ENCODE data around the gene FUCA2. TPM values are rescaled to one million over a fixed set of nuclear protein-coding genes. Genes with fewer than 3 reads are reported as not detected.

FUCA2 gene
- total RNA-seq, 5 donors from 2014 or later (not counting 1 experiment from before 2014, with no cell fraction given): 4.6 to 9.0 (median 7.1) TPM

DNA sequence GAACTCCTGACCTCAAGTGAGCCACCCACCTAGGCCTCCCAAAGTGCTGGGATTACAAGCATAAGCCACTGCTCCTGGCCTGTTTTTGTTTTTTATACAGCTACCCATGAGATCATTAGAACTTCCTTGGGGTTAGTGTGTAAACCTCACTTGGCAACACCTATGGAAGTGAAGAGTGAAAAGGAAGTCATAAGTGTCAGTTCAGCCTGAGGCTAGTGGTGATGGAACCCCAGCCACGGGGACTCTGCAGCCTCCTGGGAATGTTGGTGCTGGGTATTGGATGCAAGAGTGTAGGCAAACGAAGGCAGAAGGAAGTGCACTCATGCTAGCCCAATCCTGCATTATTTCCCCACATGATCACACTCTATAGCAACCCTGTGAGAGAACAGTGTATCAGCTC lies 33.6 kb upstream of the FUCA2 start:
- Histone ChIP-seq H3K9me3 (no peaks in the 10 kb centered on the region), H3K27me3 (replicated peaks in 1 of 2; ENCODE audit: control insufficient read depth in 2 of 2, extremely low read depth in 1 of 2, insufficient read depth in 2 of 2, low read length in 1 of 2) (no peaks in the 10 kb centered on the region), H3K27ac (ENCODE audit: low read length) (peak overlapping the region; percentile 78), H3K36me3 (ENCODE audit: control insufficient read depth in 2 of 2, extremely low read depth in 1 of 2, insufficient read depth in 1 of 2, low read length in 1 of 2) (no peaks in the 10 kb centered on the region), H3K4me3 (ENCODE audit: control insufficient read depth in 1 of 2, extremely low read depth in 1 of 2, low read length in 1 of 2) (no peak overlapping the region), H3K4me1 (ENCODE audit: control insufficient read depth in 1 of 2, extremely low read depth in 1 of 2, insufficient read depth in 2 of 2, low read length in 2 of 2) (peaks cover 18 to 70% of the 10 kb centered on the region in 2 experiments)
- H3K4me3 Mint-ChIP-seq: peak overlapping the region; percentile 52 to 77 (median 66)
- DNase-seq (peak in 1 of 35 experiments; percentile 35), ATAC-seq (replicated peaks in 1 of 4) (peak in 1 of 4 experiments; percentile 16)
- H3K9me3 Mint-ChIP-seq: no peaks in the 10 kb centered on the region
- peak overlapping the region; percentile 97 to 98 for H3K27ac Mint-ChIP-seq
- no CpG with 5 or more reads among the region's 2 CpGs for WGBS (ENCODE audit: insufficient coverage)
- CTCF ChIA-PET: interaction anchor here in 1 of 2 donors (0.8 to 2.7 kb wide), 3 partner anchors 10 to 32 kb away, joined by 3 to 12 read pairs (median 3); no protein-coding TSS in a partner anchor
- H3K4me1 Mint-ChIP-seq: peaks cover 79 to 94% (median 87%) of the 10 kb centered on the region in 3 donors
- peaks cover 7% of the 10 kb centered on the region for H3K36me3 Mint-ChIP-seq
- POLR2A ChIA-PET: interaction anchor here (0.7 to 2.4 kb wide), 2 partner anchors 9 to 10 kb away, joined by 3 to 11 read pairs; no protein-coding TSS in a partner anchor
- no peaks in the 10 kb centered on the region for H3K27me3 Mint-ChIP-seq

- Mint-ChIP-seq H3K9me3 (no peaks in the 10 kb centered on the region), H3K4me3 (peak overlapping the region in 2 of 3 donors; percentile 23 to 42), H3K27ac (peak overlapping the region; percentile 97 to 98), H3K4me1 (peaks cover 79 to 94% (median 86%) of the 10 kb centered on the region in 3 donors), H3K27me3 (no peaks in the 10 kb centered on the region), H3K36me3 (peaks cover 7% of the 10 kb centered on the region)
- ATAC-seq (replicated peaks in 1 of 4): peak in 1 of 4 experiments; percentile 28
- no peaks in the 10 kb centered on the region for H3K36me3 ChIP-seq (ENCODE audit: control insufficient read depth in 2 of 2, extremely low read depth in 1 of 2, insufficient read depth in 1 of 2, low read length in 1 of 2)
- ChIA-PET CTCF (interaction anchor here in 1 of 2 donors (0.8 to 2.7 kb wide), 2 partner anchors 9 to 31 kb away, joined by 3 to 12 read pairs; no protein-coding TSS in a partner anchor), POLR2A (no interaction called here)
- H3K27me3 ChIP-seq (replicated peaks in 1 of 2; ENCODE audit: control insufficient read depth in 2 of 2, extremely low read depth in 1 of 2, insufficient read depth in 2 of 2, low read length in 1 of 2): no peaks in the 10 kb centered on the region
- peak overlapping the region; percentile 78 for H3K27ac ChIP-seq (ENCODE audit: low read length)
- H3K4me1 ChIP-seq (ENCODE audit: control insufficient read depth in 1 of 2, extremely low read depth in 1 of 2, insufficient read depth in 2 of 2, low read length in 2 of 2): peaks cover 15 to 72% of the 10 kb centered on the region in 2 experiments
- DNase-seq: peak in 1 of 35 experiments; percentile 28
- no peaks in the 10 kb centered on the region for H3K9me3 ChIP-seq
- WGBS (ENCODE audit: insufficient coverage): no CpG with 5 or more reads among the region's 4 CpGs
- no peak overlapping the region for H3K4me3 ChIP-seq (ENCODE audit: control insufficient read depth in 1 of 2, extremely low read depth in 1 of 2, low read length in 1 of 2)
These were observed 32.6 kb upstream of the FUCA2 start for GRCh38 chr6:143544011-143544696.

- DNase-seq (no peak), ATAC-seq (replicated peaks in 1 of 4) (no peak)
- Mint-ChIP-seq H3K9me3 (no peaks in the 10 kb centered on the region), H3K27me3 (no peaks in the 10 kb centered on the region), H3K36me3 (peaks cover 7% of the 10 kb centered on the region), H3K4me3 (peak overlapping the region in 2 of 3 donors; percentile 0 to 6), H3K4me1 (peaks cover 78 to 94% (median 86%) of the 10 kb centered on the region in 3 donors), H3K27ac (peak overlapping the region; percentile 76 to 90)
- peaks cover 14 to 67% of the 10 kb centered on the region in 2 experiments for H3K4me1 ChIP-seq (ENCODE audit: control insufficient read depth in 1 of 2, extremely low read depth in 1 of 2, insufficient read depth in 2 of 2, low read length in 2 of 2)
- H3K27ac ChIP-seq (ENCODE audit: low read length): peak overlapping the region; percentile 78
- ChIA-PET POLR2A (interaction anchor here (0.6 kb wide), 2 partner anchors 14 to 733 kb away, joined by 3 to 5 read pairs; no protein-coding TSS in a partner anchor), CTCF (interaction anchor here (0.6 to 1.4 kb wide), 4 partner anchors 32 to 397 kb away, joined by 3 to 5 read pairs (median 3); partner anchors contain the start of gene LTV1 (in 1 of the 2))
- H3K36me3 ChIP-seq (ENCODE audit: control insufficient read depth in 2 of 2, extremely low read depth in 1 of 2, insufficient read depth in 1 of 2, low read length in 1 of 2): no peaks in the 10 kb centered on the region
- 67% methylated on average over 1 of the region's 1 CpG for WGBS (ENCODE audit: insufficient coverage)
- H3K4me3 ChIP-seq (ENCODE audit: control insufficient read depth in 1 of 2, extremely low read depth in 1 of 2, low read length in 1 of 2): no peak overlapping the region
- no peaks in the 10 kb centered on the region for H3K9me3 ChIP-seq
- no peaks in the 10 kb centered on the region for H3K27me3 ChIP-seq (replicated peaks in 1 of 2; ENCODE audit: control insufficient read depth in 2 of 2, extremely low read depth in 1 of 2, insufficient read depth in 2 of 2, low read length in 1 of 2)
These were observed 31.9 kb upstream of the FUCA2 start for GRCh38 chr6:143543435-143543834.

- no peak for DNase-seq
- POLR2A ChIA-PET: interaction anchor here in 1 of 2 donors (0.6 kb wide), 1 partner anchor 92 kb away, joined by 3 read pairs; the partner anchor contains the start of genes ADAT2 and PEX3
- peak overlapping the region; percentile 78 for H3K27ac ChIP-seq (ENCODE audit: low read length)
- H3K4me3 ChIP-seq (ENCODE audit: control insufficient read depth in 1 of 2, extremely low read depth in 1 of 2, low read length in 1 of 2): no peak overlapping the region
- CTCF ChIA-PET: interaction anchor here in 1 of 2 donors (0.9 to 1.4 kb wide), 3 partner anchors 32 to 300 kb away, joined by 3 to 5 read pairs (median 3); partner anchors contain the start of gene LTV1
- no peaks in the 10 kb centered on the region for H3K9me3 Mint-ChIP-seq
- H3K36me3 Mint-ChIP-seq: peaks cover 6% of the 10 kb centered on the region
- peak overlapping the region; percentile 76 to 90 for H3K27ac Mint-ChIP-seq
- H3K4me3 Mint-ChIP-seq: peak overlapping the region in 1 of 3 donors; percentile 0
- ATAC-seq (replicated peaks in 1 of 4): peak in 3 of 4 experiments; percentile 24 to 44 (median 35)
- no peaks in the 10 kb centered on the region for H3K27me3 Mint-ChIP-seq
- H3K27me3 ChIP-seq (replicated peaks in 1 of 2; ENCODE audit: control insufficient read depth in 2 of 2, extremely low read depth in 1 of 2, insufficient read depth in 2 of 2, low read length in 1 of 2): no peaks in the 10 kb centered on the region
- H3K4me1 Mint-ChIP-seq: peaks cover 80 to 94% (median 87%) of the 10 kb centered on the region in 3 donors
- H3K9me3 ChIP-seq: no peaks in the 10 kb centered on the region
- H3K36me3 ChIP-seq (ENCODE audit: control insufficient read depth in 2 of 2, extremely low read depth in 1 of 2, insufficient read depth in 1 of 2, low read length in 1 of 2): no peaks in the 10 kb centered on the region
- H3K4me1 ChIP-seq (ENCODE audit: control insufficient read depth in 1 of 2, extremely low read depth in 1 of 2, insufficient read depth in 2 of 2, low read length in 2 of 2): peaks cover 14 to 70% of the 10 kb centered on the region in 2 experiments
- 90% methylated on average over 1 of the region's 2 CpGs for WGBS (ENCODE audit: insufficient coverage)
These were observed 31.4 kb upstream of the FUCA2 start for GRCh38 chr6:143542888-143543287.

- Mint-ChIP-seq H3K9me3 (no peaks in the 10 kb centered on the region), H3K36me3 (no peaks in the 10 kb centered on the region), H3K4me1 (peaks cover 67 to 81% (median 75%) of the 10 kb centered on the region in 3 donors), H3K4me3 (peak overlapping the region; percentile 79 to 89 (median 84)), H3K27me3 (no peaks in the 10 kb centered on the region), H3K27ac (peak overlapping the region; percentile 83 to 92)
- H3K27me3 ChIP-seq (replicated peaks in 1 of 2; ENCODE audit: control insufficient read depth in 2 of 2, extremely low read depth in 1 of 2, insufficient read depth in 2 of 2, low read length in 1 of 2): no peaks in the 10 kb centered on the region
- DNase-seq (peak in 1 of 35 experiments; percentile 28), ATAC-seq (replicated peaks in 1 of 4) (no peak)
- H3K4me1 ChIP-seq (ENCODE audit: control insufficient read depth in 1 of 2, extremely low read depth in 1 of 2, insufficient read depth in 2 of 2, low read length in 2 of 2): peaks cover 2 to 79% of the 10 kb centered on the region in 2 experiments
- ChIA-PET POLR2A (interaction anchor here in 1 of 2 donors (0.6 kb wide), 1 partner anchor 16 kb away, joined by 3 read pairs; no protein-coding TSS in a partner anchor), CTCF (interaction anchor here in 1 of 2 donors (0.6 kb wide), 1 partner anchor 11 kb away, joined by 3 read pairs; no protein-coding TSS in a partner anchor)
- no peaks in the 10 kb centered on the region for H3K9me3 ChIP-seq
- H3K36me3 ChIP-seq (ENCODE audit: control insufficient read depth in 2 of 2, extremely low read depth in 1 of 2, insufficient read depth in 1 of 2, low read length in 1 of 2): no peaks in the 10 kb centered on the region
- 0% methylated on average over 1 of the region's 3 CpGs for WGBS (ENCODE audit: insufficient coverage)
- H3K4me3 ChIP-seq (ENCODE audit: control insufficient read depth in 1 of 2, extremely low read depth in 1 of 2, low read length in 1 of 2): no peak overlapping the region
- H3K27ac ChIP-seq (ENCODE audit: low read length): peak overlapping the region; percentile 79
These were observed 28.7 kb upstream of the FUCA2 start for GRCh38 chr6:143540192-143540591.

- CTCF ChIA-PET: interaction anchor here (0.6 to 2.5 kb wide), 8 partner anchors 10 to 475 kb away, joined by 3 to 10 read pairs (median 4); partner anchors contain the start of gene LTV1 (in 1 of the 2)
- H3K27me3 ChIP-seq (replicated peaks in 1 of 2; ENCODE audit: control insufficient read depth in 2 of 2, extremely low read depth in 1 of 2, insufficient read depth in 2 of 2, low read length in 1 of 2): no peaks in the 10 kb centered on the region
- H3K27ac Mint-ChIP-seq: peak overlapping the region; percentile 83 to 92
- no peaks in the 10 kb centered on the region for H3K27me3 Mint-ChIP-seq
- peak overlapping the region in 1 of 2 donors; percentile 73 for H3K4me3 ChIP-seq (ENCODE audit: control insufficient read depth in 1 of 2, extremely low read depth in 1 of 2, low read length in 1 of 2)
- ATAC-seq (replicated peaks in 1 of 4) (no peak), DNase-seq (peak in 2 of 35 experiments; percentile 7 to 65)
- no peaks in the 10 kb centered on the region for H3K36me3 Mint-ChIP-seq
- H3K4me1 Mint-ChIP-seq: peaks cover 63 to 81% (median 70%) of the 10 kb centered on the region in 3 donors
- no peaks in the 10 kb centered on the region for H3K9me3 Mint-ChIP-seq
- POLR2A ChIA-PET: interaction anchor here in 1 of 2 donors (0.6 kb wide), 1 partner anchor 16 kb away, joined by 3 read pairs; no protein-coding TSS in a partner anchor
- no peaks in the 10 kb centered on the region for H3K36me3 ChIP-seq (ENCODE audit: control insufficient read depth in 2 of 2, extremely low read depth in 1 of 2, insufficient read depth in 1 of 2, low read length in 1 of 2)
- 55% methylated on average over 4 of the region's 7 CpGs for WGBS (ENCODE audit: insufficient coverage)
- peak overlapping the region; percentile 79 to 89 (median 84) for H3K4me3 Mint-ChIP-seq
- no peaks in the 10 kb centered on the region for H3K9me3 ChIP-seq
- H3K27ac ChIP-seq (ENCODE audit: low read length): peak overlapping the region; percentile 79
- peaks cover 2 to 74% of the 10 kb centered on the region in 2 experiments for H3K4me1 ChIP-seq (ENCODE audit: control insufficient read depth in 1 of 2, extremely low read depth in 1 of 2, insufficient read depth in 2 of 2, low read length in 2 of 2)
These were observed 28.2 kb upstream of the FUCA2 start for GRCh38 chr6:143539734-143540133.
